Fibroblast of peridontal ligament (primary cell): ENCODE results near the gene OBP2B.
A peak's percentile ranks its signal among the peaks of the same experiment; 100 is the strongest.

Source experiments
- DNase-seq: peaks from one replicate; pipeline ENCODE4 v3.0.0-alpha.2; 2010; ENCODE audit errors: extremely low read depth

OBP2B gene

GRCh38 chr9:133169102-133169501 is 39.9 kb downstream of the OBP2B start:
- no peak for DNase-seq

GRCh38 chr9:133168432-133168831 is 40.6 kb downstream of the OBP2B start:
- no peak for DNase-seq

GRCh38 chr9:133167769-133168168 is 41.3 kb downstream of the OBP2B start:
- DNase-seq, result no peak

- DNase-seq, result no peak
Observed at GRCh38 chr9:133167096-133167730, 41.8 kb downstream of the OBP2B start.

- no peak for DNase-seq
Observed at GRCh38 chr9:133166392-133166791, 42.7 kb downstream of the OBP2B start.

GRCh38 chr9:133165452-133165730 is 43.7 kb downstream of the OBP2B start:
- DNase-seq, result no peak

- DNase-seq, result no peak
Observed at GRCh38 chr9:133164191-133164590, 44.9 kb downstream of the OBP2B start.

- DNase-seq, result no peak
Observed at GRCh38 chr9:133163504-133164172, 45.4 kb downstream of the OBP2B start, which contains the start of gene GBGT1. Gene GBGT1, minus strand, starts transcription at chr9:133163914. Its CDS starts 1,502 bp downstream, at chr9:133162412.

GRCh38 chr9:133162861-133163503 is 46.1 kb downstream of the OBP2B start:
- DNase-seq, result no peak

- DNase-seq, result no peak
Observed at GRCh38 chr9:133161547-133161950, 47.5 kb downstream of the OBP2B start.

- peak; percentile 64 for DNase-seq
Observed at GRCh38 chr9:133160742-133161546, 48.1 kb downstream of the OBP2B start.

- DNase-seq, result no peak
Observed at GRCh38 chr9:133158695-133159094, 50.4 kb downstream of the OBP2B start.
